ENCODE data around the gene CTDP1.
A peak's percentile ranks its signal among the peaks of the same experiment; 100 is the strongest.

The CTDP1 gene

DNA sequence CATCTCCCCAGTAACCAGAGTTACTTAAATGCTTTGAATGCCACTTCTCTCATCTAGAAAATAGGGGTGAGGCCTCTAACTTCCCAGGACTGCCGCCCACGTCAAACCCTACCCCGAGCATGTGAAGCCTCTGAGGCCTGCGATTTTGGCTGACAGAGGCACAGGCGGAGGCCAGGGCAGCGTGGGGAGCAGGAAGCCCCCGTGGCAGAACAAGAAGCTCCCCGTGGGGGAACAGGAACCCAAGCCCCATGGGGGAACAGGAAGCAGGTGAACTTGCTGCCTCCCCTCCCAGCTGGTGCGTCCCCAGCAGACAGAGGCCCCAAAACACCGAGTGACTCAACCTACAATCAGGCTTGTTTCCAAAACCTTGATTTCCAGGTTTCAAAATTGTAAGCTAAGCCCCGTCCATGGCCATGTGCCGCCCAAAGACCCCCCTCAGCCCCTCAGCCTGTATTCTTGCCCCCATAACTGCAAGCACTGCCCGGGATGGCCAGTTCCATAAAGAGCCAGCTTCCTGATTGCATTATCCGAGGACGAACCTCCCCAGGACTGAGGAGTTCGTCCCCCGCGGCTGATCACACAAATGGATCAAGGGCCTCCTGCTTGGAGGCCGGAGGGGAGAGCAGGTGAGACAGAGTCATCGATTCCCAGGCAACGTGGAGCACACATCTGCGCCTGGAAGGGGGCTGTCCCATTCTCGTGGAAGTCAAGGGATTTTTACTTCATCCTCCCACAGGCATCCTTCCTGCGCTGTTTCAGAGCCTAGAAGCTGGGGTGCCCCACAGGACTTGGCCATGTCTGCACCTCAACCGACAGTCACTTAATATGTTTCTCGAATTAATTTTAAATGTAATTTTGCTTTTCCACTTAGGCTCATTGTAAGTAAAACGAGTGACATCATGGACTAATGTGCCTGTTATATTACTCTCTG is 36.3 kb upstream of the CTDP1 start:
- DNase-seq (ENCODE audit: low spot score) = no peak

- peak; percentile 28 for DNase-seq (ENCODE audit: low spot score)
These were observed 35.5 kb upstream of the CTDP1 start for GRCh38 chr18:79644006-79644665.

DNA sequence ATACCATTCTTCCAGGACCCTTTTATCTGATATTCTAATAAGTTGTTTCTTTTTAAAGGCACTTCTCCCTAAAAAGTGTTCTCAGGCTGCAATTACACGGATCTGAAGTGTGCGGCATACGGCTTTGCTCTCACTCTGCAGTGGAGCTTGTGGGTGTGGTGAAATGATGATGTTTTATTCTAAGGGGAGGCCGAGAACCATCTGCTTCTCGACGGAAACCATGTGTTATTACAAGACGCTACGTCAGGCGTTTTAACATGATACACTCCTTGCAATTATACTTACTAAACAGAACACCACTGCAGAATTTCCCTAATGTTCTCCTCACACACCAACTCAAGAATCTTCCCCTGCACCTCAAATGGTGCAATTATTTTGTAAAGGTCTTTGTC is 34.9 kb upstream of the CTDP1 start:
- DNase-seq (ENCODE audit: low spot score) = no peak

DNA sequence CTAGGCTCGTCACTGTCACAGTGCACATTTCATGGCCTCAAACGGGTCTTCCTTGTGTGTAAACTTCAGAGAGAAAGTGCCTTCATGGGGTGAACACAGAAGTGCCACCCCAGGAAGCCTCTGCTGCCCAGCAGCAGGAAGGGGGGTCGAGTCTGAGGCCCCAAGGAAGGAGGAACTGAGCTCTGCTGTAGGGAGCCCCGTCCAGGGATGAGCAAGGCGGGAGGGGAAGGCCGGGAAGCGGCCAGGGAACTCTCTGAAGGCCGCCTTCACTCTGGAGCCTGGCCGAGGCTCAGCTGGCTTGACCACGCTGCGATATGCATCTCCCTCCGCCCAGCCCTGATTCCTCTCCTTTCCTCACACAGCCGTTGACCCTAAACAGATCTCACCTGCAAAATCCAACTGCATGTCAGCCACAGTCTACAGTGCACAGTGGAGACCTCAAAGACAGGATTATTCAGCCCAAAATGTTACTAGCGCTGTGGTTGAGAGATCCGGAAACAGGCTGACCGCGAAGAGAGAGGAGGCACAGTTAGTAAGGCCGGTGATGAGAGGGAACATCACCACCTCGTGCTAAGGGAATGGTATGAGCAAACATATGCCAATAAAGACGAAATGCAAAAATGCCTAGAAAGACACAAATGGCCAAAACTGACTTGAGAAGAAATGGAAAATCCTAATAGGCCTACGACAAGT is 34.2 kb upstream of the CTDP1 start:
- no peak for DNase-seq (ENCODE audit: low spot score)

DNA sequence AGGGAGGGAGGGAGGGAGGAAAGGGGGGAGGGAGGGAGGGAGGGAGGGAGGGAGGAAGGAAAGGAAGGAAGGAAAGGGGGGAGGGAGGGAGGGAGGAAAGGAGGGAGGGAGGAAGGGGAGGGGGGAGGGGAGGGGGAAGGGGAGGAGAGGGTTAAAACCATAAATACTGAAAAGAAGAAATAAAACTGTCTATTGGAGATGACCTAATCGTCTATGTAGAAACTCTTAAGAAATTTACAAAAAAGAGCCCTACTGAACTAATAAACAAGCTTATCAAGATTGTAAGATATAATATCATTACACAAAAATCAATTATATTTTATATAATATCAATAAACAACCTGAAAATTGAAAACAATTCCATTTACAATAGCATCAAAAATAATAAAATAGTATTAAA is 32.3 kb upstream of the CTDP1 start:
- no peak for DNase-seq (ENCODE audit: low spot score)

- no peak for DNase-seq (ENCODE audit: low spot score)
These were observed 28.6 kb upstream of the CTDP1 start for GRCh38 chr18:79650959-79651358.

- DNase-seq (ENCODE audit: low spot score) = no peak
These were observed 22.1 kb upstream of the CTDP1 start for GRCh38 chr18:79657342-79657996.

DNA sequence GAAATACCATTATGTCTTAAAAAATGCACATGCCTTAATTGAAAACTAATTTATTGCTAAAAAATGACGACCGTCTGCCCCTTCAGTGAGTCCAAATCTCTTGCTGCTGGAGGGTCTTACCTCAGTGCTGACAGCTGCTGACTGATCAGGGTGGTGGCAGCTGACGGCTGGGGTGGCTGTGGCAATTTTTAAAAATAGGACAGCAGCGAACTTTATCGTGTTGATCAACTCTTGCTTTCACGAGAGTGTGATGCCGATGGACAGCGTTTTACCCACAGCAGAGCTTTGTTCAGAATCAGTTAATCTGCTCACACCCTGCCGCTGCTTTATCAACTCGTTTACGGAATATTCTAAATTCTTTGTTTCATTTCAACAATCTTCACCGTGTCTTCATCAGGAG is 21.2 kb upstream of the CTDP1 start:
- no peak for DNase-seq (ENCODE audit: low spot score)

GRCh38 chr18:79659733-79660132 is 19.9 kb upstream of the CTDP1 start:
- DNase-seq (ENCODE audit: low spot score) = no peak

DNA sequence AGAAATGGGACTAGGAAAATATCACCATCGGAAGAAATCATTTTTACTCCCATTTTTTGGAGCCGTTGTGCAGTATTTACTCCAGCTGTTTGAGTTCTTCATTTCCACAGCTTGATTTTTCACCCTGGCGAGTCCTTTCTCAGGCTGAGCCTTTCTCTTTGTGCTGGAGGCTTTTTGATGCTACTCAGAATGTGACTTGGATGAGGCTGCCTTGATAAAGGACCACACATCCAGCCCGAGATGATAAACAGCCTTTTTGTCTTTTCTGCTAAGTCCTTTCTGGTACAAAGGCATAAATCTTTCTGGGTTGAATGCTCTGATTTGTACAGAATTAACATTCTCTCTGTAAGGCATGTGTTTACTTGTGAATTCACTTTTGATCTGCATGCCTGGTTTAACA is 17.6 kb upstream of the CTDP1 start:
- no peak for DNase-seq (ENCODE audit: low spot score)

GRCh38 chr18:79662439-79662838 is 17.2 kb upstream of the CTDP1 start:
- no peak for DNase-seq (ENCODE audit: low spot score)

DNA sequence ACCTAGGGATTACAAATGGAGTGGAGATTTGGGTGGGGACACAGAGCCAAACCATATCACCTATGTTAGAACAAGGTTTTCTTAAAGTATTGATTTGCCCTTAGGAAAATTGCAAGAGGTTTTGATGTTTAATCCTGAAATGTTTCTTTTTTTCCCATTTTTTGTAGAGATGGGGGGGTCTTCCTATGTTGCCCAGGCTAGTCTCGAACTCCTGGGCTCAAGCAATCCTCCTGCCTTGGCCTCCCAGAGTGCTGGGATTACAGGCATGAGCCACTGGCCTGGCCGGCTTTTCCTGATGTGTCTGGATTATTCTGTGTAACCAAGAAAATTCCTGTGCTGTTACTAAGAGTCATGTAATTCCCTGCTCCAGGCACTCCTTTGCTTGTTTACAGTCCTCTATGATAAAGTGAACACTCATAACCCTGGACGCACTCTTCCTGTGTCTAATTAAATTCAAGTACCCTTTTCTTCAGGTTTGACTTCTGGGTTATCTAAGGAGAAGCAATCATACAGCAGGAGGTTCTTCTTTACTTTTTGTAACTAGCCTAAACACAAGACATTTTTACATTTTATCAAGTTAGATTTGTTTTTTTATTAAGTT is 15.0 kb upstream of the CTDP1 start:
- no peak for DNase-seq (ENCODE audit: low spot score)

DNA sequence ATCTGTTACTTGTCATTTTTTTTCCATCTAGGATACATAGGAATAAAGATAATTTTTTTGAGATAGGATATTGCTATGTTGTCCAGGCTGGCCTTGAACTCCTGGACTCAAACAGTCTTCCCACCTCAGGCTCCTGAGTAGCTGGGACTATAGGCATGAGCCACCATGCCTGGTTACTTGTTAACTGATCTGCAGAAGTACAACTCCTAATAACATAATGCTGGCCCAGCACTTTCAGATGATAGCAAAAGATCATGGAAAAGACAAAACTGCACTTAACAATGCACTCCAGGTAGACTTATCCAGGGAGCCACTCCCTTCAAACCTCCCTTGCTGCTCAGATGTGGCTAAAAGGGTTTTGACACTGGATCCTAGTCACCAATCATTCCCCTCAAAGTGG is 11.4 kb upstream of the CTDP1 start:
- DNase-seq (ENCODE audit: low spot score) = no peak

- no peak for DNase-seq (ENCODE audit: low spot score)
These were observed 6.9 kb upstream of the CTDP1 start for GRCh38 chr18:79672490-79673276.

- no peak for DNase-seq (ENCODE audit: low spot score)
These were observed 2.4 kb upstream of the CTDP1 start for GRCh38 chr18:79677221-79677620.

- DNase-seq (ENCODE audit: low spot score) = no peak
These were observed 1.8 kb upstream of the CTDP1 start for GRCh38 chr18:79677840-79678239.

- peak; percentile 95 for DNase-seq (ENCODE audit: low spot score)
These were observed 695 bp upstream of the CTDP1 start for GRCh38 chr18:79678665-79679551.

DNA sequence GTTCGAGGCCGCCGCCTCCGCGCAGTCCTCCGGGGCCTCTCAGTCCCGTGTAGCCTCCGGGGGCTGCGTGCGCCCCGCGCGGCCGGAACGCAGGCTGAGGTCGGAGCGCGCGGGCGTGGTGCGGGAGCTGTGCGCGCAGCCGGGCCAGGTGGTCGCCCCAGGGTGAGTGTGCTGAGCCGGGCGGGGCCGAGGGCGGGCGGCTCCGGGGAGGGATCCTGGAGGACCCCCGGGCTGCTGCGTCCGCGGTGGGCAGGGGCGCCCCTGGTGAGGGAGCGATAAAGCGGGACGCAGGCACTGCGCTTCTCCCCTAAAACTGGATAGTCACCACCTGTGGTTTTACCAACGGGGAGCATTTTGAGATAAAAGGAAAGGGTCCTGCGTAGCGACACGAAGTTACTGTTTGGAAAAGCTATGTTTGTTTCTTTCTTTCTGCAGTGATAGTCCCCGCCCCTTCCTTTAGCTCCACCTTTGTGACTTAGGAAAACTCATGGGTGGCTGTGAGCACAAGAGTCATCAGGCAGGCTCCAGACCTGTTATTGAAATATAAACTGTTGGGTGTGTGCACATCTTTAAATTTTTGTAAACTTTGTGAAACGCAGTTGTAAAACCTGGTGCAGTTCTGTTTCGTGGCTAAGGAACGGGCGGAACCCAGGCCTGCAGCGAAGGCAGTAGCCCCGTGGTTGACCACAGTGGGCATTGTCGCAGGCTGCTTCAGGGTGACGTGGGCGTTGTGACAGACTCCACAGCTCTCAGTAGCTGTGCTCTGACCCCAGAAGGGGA is 687 bp downstream of the CTDP1 start:
- peak; percentile 22 for DNase-seq (ENCODE audit: low spot score)

DNA sequence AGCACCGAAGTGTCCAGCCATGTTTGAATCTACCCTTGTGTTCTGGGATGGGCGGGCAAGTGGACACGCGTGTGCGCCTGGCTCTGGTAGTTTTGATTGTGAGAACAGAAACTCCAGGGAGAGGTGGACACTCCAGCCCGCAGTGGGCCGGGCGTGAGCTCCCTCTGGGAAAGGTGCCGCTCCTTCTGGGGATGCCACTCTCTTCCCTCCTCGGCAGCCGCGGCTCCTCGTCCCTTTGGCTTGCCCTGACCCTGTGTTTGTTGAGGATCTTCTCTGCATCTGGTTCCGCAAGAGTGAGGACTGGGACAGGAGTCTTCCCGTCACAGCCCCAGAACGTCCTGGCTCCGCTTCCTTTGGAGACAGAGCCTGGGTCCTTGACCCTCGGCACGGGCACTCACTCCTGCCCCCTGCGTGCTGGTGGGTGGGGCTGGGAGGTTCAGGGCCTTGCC is 1.3 kb downstream of the CTDP1 start:
- DNase-seq (ENCODE audit: low spot score) = no peak
